ENCODE data around the gene HIKESHI.

Gene HIKESHI

DNA sequence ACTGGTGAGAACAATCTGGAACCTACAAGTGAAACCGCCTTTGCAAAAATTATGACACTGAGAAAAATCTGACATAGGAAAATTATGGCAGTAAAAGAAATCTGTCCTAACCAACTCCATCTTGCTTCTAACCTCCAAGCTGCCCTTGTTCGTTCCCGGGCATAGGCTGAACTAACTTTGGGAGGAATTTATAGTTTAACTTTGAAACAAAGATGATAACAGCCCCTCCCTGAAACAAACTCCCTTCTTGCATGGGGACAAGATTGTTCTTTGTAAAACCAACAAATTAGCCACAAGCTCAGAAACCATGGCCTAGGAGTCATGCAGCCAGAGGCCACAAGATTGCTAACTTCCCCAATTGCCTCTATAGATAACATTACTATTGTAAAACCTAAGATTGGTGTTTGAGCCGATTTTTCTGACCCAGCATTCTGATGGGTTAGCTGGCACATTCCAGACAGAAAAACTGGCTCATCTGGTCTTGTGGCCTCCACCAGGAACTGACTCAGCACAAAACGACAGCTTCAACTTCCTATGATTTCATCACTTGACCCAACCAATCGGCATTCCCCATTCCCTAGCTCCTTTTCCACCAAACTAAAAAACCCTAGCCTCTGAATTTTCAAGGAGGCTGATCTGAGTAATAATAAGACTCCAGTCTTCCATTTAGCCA, 69.0 kb downstream of the HIKESHI start:
- Histone ChIP-seq H3K36me3 (ENCODE audit: control insufficient read depth, insufficient read depth, low read length) (no peaks in the 10 kb centered on the region), H3K27me3 (ENCODE audit: control insufficient read depth, insufficient read depth, low read length, poor library complexity, severe bottlenecking) (no peaks in the 10 kb centered on the region), H3K4me3 (ENCODE audit: insufficient read depth, low read depth, low read length) (no peak overlapping the region), H3K27ac (ENCODE audit: insufficient read depth, low read depth, low read length, poor library complexity, severe bottlenecking) (no peak overlapping the region), H3K9me3 (ENCODE audit: control insufficient read depth, low read length) (no peaks in the 10 kb centered on the region), H3K4me1 (ENCODE audit: control insufficient read depth, insufficient read depth, low read length) (no peaks in the 10 kb centered on the region)
- 93 to 94% methylated on average over 6 of the region's 6 CpGs for WGBS, 2 experiments

DNA sequence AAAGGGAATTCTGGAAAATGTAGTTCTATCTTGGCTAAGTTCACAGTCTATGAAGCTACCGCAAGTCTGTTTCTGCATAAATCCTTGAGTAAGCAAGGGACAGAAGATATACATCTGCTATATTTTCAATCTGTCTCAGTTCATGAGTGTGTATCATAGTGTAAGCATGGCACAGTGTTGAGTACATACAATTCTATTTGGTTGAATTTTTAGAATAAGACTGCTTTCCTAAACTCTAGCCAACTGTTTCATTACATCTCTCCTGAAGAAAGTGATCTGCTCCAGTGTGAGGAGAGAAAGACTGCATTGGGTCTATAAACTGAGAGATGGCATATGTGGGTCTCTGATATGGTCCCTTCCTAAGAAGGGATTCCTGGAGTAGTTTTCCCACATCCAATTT, 70.0 kb downstream of the HIKESHI start:
- H3K27me3 ChIP-seq (ENCODE audit: control insufficient read depth, insufficient read depth, low read length, poor library complexity, severe bottlenecking) = no peaks in the 10 kb centered on the region
- no peaks in the 10 kb centered on the region for H3K9me3 ChIP-seq (ENCODE audit: control insufficient read depth, low read length)
- H3K36me3 ChIP-seq (ENCODE audit: control insufficient read depth, insufficient read depth, low read length) = no peaks in the 10 kb centered on the region
- H3K4me1 ChIP-seq (ENCODE audit: control insufficient read depth, insufficient read depth, low read length) = no peaks in the 10 kb centered on the region
- 100% methylated on average over 1 of the region's 1 CpG for WGBS, 2 experiments
- no peak overlapping the region for H3K27ac ChIP-seq (ENCODE audit: insufficient read depth, low read depth, low read length, poor library complexity, severe bottlenecking)
- no peak overlapping the region for H3K4me3 ChIP-seq (ENCODE audit: insufficient read depth, low read depth, low read length)

DNA sequence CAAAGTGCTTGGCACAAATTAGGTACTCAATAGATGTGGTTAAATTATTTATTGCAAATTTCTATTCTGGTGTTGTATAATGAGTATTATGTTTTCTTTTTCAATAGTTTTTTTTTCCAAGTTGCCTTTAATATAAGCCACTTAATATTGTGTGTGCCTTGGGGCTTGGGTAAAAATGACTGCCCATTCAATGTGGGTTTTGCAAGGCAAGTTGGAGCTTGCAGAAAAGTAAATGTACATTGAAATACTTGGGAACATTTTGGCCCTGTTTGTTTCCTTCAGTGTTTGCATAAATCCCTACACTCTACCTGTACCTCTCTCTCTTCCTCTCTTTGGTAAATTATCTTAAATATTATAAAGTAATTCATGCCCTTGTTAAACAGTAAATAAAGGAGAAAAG, 70.5 kb downstream of the HIKESHI start:
- Histone ChIP-seq H3K4me3 (ENCODE audit: insufficient read depth, low read depth, low read length) (no peak overlapping the region), H3K27ac (ENCODE audit: insufficient read depth, low read depth, low read length, poor library complexity, severe bottlenecking) (no peak overlapping the region), H3K27me3 (ENCODE audit: control insufficient read depth, insufficient read depth, low read length, poor library complexity, severe bottlenecking) (no peaks in the 10 kb centered on the region), H3K9me3 (ENCODE audit: control insufficient read depth, low read length) (no peaks in the 10 kb centered on the region), H3K36me3 (ENCODE audit: control insufficient read depth, insufficient read depth, low read length) (no peaks in the 10 kb centered on the region), H3K4me1 (ENCODE audit: control insufficient read depth, insufficient read depth, low read length) (no peaks in the 10 kb centered on the region)

DNA sequence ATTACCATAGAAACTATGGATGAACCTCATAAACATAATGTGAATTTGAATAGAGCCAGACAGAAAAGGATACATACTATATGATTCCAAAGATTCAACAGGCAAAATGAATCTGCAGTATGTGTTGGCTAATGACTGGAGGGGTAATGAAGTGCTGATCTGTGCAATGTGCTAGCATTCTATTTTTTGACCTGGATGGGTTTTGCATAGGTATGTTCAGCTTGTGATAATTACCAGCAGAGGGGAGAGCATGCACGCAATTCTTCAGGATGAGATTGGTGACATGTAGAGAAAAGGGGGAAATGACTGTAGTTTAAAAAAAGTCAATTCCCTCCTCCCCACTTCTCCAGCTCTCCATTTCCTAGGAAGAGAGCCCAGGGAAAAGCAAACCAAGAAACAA, 72.0 kb downstream of the HIKESHI start:
- no peaks in the 10 kb centered on the region for H3K27me3 ChIP-seq (ENCODE audit: control insufficient read depth, insufficient read depth, low read length, poor library complexity, severe bottlenecking)
- WGBS, 2 experiments = 75% methylated on average over 1 of the region's 1 CpG; no CpG with 5 or more reads in 1 of the 2 experiments
- peak overlapping the region; percentile 67 for H3K27ac ChIP-seq (ENCODE audit: insufficient read depth, low read depth, low read length, poor library complexity, severe bottlenecking)
- no peaks in the 10 kb centered on the region for H3K36me3 ChIP-seq (ENCODE audit: control insufficient read depth, insufficient read depth, low read length)
- H3K9me3 ChIP-seq (ENCODE audit: control insufficient read depth, low read length) = no peaks in the 10 kb centered on the region
- peak overlapping the region; percentile 1 for H3K4me3 ChIP-seq (ENCODE audit: insufficient read depth, low read depth, low read length)
- no peaks in the 10 kb centered on the region for H3K4me1 ChIP-seq (ENCODE audit: control insufficient read depth, insufficient read depth, low read length)

DNA sequence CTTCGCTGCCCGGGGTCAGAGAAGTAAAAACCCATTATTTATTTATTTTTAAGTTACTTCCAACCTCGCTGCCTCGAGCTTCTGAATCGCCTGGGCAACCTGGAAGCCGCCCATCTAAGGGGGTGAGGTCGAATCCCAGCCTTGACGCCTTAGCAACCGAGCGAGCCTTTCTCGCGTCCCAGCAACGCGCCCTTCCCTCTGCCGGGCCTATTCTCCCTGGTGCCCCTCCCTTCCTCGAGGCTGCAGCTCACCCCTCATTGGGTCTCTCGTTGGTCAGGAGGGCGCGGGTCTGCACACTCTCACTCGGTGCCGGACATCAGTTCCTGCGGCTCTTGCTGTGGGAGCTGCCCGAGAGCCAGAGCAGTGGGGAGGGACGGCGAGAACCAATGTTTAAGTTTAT, 72.5 kb downstream of the HIKESHI start, which contains the start of gene CCDC81:
Gene CCDC81 (plus strand): TSS at position 302 of the 400 bp plus-strand sequence. CDS start 277 bp downstream, outside the sequence.
- Histone ChIP-seq H3K27me3 (ENCODE audit: control insufficient read depth, insufficient read depth, low read length, poor library complexity, severe bottlenecking) (no peaks in the 10 kb centered on the region), H3K4me1 (ENCODE audit: control insufficient read depth, insufficient read depth, low read length) (no peaks in the 10 kb centered on the region), H3K36me3 (ENCODE audit: control insufficient read depth, insufficient read depth, low read length) (no peaks in the 10 kb centered on the region), H3K27ac (ENCODE audit: insufficient read depth, low read depth, low read length, poor library complexity, severe bottlenecking) (peak within 1 kb of the TSS; percentile 67), H3K4me3 (ENCODE audit: insufficient read depth, low read depth, low read length) (peak within 1 kb of the TSS; percentile 20), H3K9me3 (ENCODE audit: control insufficient read depth, low read length) (no peaks in the 10 kb centered on the region)
- WGBS, 2 experiments = 33% methylated on average over 25 of the region's 25 CpGs

DNA sequence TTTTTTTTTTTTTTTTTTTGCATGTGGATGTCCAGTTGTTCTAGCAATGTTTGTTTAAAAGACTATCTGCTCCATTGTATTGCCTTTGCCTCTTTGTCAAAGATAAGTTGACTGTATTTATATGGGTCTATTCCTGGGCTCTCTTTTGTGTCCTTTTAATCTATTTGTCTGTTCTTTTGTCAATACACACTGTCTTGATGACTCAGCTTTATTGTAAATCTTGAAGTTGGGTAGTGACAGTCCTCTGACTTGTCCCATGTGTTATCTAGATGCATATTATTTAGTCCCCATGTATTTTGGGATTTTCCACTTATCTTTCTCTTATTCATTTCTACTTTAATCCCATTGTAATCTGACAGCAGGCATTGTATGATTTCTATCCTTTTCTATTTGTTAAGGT, 75.9 kb downstream of the HIKESHI start:
- Histone ChIP-seq H3K4me3 (ENCODE audit: insufficient read depth, low read depth, low read length) (no peak overlapping the region), H3K4me1 (ENCODE audit: control insufficient read depth, insufficient read depth, low read length) (no peaks in the 10 kb centered on the region), H3K27me3 (ENCODE audit: control insufficient read depth, insufficient read depth, low read length, poor library complexity, severe bottlenecking) (no peaks in the 10 kb centered on the region)

DNA sequence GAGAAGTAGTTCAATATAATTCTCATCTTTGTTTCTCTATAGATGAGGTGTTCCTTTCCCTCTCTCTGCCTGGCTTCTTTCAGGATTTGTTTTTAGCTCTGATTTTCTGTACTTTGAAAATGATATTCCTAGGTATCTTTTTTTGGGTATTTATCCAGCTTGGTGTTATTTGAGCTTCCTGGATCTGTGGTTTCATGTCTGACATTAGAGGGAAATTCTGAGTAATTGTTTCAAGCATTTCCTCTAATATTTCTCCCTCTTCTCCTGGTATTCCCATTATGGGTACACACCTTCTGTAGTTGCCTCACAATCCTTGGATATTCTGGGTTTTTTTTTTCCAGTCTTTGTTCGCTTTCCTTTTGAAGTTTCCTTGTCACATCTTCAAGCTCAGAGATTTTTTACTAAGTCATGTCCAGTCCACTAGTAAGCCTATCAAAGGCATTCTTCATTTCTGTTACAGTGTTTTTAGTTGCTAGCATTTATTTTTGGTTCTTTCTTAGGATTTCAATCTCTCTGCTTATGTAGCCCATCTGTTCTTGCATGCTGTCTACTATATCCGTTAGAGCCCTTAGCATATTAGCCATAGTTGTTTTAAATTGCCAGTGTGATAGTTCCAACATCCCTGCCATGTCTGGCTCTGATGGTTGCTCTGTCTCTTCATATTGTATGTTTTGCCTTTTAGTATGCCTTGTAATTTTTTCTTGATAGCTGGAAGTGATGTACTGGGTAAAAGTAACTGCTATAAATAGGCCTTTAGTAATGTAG, 78.4 kb downstream of the HIKESHI start:
- Histone ChIP-seq H3K4me1 (ENCODE audit: control insufficient read depth, insufficient read depth, low read length) (no peaks in the 10 kb centered on the region), H3K27ac (ENCODE audit: insufficient read depth, low read depth, low read length, poor library complexity, severe bottlenecking) (no peak overlapping the region), H3K9me3 (ENCODE audit: control insufficient read depth, low read length) (no peaks in the 10 kb centered on the region), H3K36me3 (ENCODE audit: control insufficient read depth, insufficient read depth, low read length) (no peaks in the 10 kb centered on the region), H3K27me3 (ENCODE audit: control insufficient read depth, insufficient read depth, low read length, poor library complexity, severe bottlenecking) (no peaks in the 10 kb centered on the region), H3K4me3 (ENCODE audit: insufficient read depth, low read depth, low read length) (no peak overlapping the region)
- 95 to 100% methylated on average over 2 of the region's 2 CpGs for WGBS, 2 experiments

More for the DNA sequence above, 75.9 kb downstream of the HIKESHI start:
- Histone ChIP-seq H3K9me3 (ENCODE audit: control insufficient read depth, low read length) (no peaks in the 10 kb centered on the region), H3K36me3 (ENCODE audit: control insufficient read depth, insufficient read depth, low read length) (no peaks in the 10 kb centered on the region), H3K27ac (ENCODE audit: insufficient read depth, low read depth, low read length, poor library complexity, severe bottlenecking) (no peak overlapping the region)

DNA sequence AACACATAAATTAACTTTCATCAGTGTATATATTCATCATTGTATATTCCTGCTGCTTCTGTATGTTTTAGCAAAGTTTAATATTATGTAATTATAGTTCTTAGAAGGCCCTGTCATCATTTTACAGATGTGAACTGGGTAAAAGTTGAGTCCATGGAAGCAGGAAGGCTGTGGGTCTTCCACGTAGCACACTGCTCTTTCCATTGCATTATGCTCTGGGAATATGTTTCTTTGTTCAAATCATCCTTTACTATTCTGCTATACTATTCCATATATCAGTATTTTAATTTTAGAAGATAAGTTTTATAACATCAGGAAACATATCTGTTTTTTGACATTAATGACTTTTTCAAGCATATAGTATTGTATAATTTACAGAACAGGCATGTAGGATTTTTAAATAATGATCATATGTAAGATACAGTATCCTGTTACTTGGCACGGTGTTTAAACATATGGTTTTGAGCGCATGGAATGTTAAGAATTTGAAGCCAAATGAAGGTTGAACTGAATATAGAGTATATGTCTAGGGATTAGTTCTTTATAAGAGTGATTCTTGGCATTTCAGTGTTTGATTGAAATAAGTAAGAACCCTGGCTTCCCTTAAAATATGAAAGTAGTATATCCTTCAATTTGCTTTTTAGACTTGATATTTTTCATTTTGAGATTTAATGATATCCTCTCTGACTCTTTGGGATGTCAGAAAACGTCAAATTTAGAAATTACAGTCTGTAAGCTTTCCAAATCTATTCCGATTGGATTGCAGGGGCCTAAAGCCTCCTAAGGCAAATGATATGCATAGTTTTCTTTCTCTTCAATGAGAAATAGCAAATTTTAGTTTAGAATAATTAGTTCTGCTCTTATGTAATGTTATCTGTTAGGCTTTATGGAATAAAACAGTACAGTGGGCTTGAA, 81.3 kb downstream of the HIKESHI start:
- Histone ChIP-seq H3K9me3 (ENCODE audit: control insufficient read depth, low read length) (no peaks in the 10 kb centered on the region), H3K4me3 (ENCODE audit: insufficient read depth, low read depth, low read length) (no peak overlapping the region), H3K27ac (ENCODE audit: insufficient read depth, low read depth, low read length, poor library complexity, severe bottlenecking) (no peak overlapping the region), H3K4me1 (ENCODE audit: control insufficient read depth, insufficient read depth, low read length) (no peaks in the 10 kb centered on the region), H3K27me3 (ENCODE audit: control insufficient read depth, insufficient read depth, low read length, poor library complexity, severe bottlenecking) (no peaks in the 10 kb centered on the region), H3K36me3 (ENCODE audit: control insufficient read depth, insufficient read depth, low read length) (no peaks in the 10 kb centered on the region)
- WGBS, 2 experiments = 89 to 90% methylated on average over 5 of the region's 5 CpGs

DNA sequence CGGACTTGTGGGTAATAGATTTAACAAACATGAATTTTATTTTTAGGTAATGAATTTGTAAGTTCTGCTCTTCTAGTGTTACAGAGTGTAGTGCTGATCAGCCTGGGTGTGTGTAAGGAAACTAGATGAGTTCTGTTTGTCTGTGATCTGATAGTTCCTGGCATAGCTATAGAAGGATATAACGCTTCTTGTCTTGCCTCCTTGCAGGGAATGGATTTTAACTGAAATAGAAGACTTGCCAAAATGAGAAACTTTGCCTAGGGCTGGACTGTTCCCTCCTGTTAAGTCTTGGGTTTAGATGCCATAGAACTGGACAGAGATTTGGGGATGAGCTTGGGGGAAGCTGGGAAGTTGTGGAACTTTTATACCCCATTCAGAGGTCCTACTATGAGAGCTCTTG, 84.2 kb downstream of the HIKESHI start:
- H3K27me3 ChIP-seq (ENCODE audit: control insufficient read depth, insufficient read depth, low read length, poor library complexity, severe bottlenecking) = no peaks in the 10 kb centered on the region
- H3K9me3 ChIP-seq (ENCODE audit: control insufficient read depth, low read length) = no peaks in the 10 kb centered on the region
- no peak overlapping the region for H3K4me3 ChIP-seq (ENCODE audit: insufficient read depth, low read depth, low read length)
- no peaks in the 10 kb centered on the region for H3K4me1 ChIP-seq (ENCODE audit: control insufficient read depth, insufficient read depth, low read length)
- no peaks in the 10 kb centered on the region for H3K36me3 ChIP-seq (ENCODE audit: control insufficient read depth, insufficient read depth, low read length)
- 90 to 95% methylated on average over 2 of the region's 2 CpGs for WGBS, 2 experiments
- no peak overlapping the region for H3K27ac ChIP-seq (ENCODE audit: insufficient read depth, low read depth, low read length, poor library complexity, severe bottlenecking)

DNA sequence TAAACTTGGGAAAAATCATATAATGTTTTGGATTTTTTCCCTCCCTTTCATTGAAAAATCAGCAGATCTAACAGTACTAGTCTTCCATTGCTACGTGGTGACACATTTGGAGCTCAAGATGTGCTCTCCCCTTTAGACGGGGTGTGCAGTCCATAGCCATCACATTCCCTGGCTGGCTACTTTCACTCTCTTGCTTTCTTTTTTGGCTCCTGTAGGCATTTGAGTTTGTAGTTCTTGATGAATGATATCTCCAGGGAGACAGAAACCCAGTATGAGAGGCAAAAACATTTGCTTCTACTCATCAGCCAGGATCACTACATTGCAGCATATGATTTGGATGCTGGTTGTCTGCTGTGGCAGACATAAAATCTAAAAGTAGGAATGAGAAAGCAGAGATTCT, 84.7 kb downstream of the HIKESHI start:
- H3K27ac ChIP-seq (ENCODE audit: insufficient read depth, low read depth, low read length, poor library complexity, severe bottlenecking) = no peak overlapping the region

More for the DNA sequence above, 84.7 kb downstream of the HIKESHI start:
- H3K36me3 ChIP-seq (ENCODE audit: control insufficient read depth, insufficient read depth, low read length) = no peaks in the 10 kb centered on the region
- WGBS, 2 experiments = 90 to 99% methylated on average over 2 of the region's 2 CpGs
- no peaks in the 10 kb centered on the region for H3K4me1 ChIP-seq (ENCODE audit: control insufficient read depth, insufficient read depth, low read length)
- no peak overlapping the region for H3K4me3 ChIP-seq (ENCODE audit: insufficient read depth, low read depth, low read length)
- no peaks in the 10 kb centered on the region for H3K27me3 ChIP-seq (ENCODE audit: control insufficient read depth, insufficient read depth, low read length, poor library complexity, severe bottlenecking)
- H3K9me3 ChIP-seq (ENCODE audit: control insufficient read depth, low read length) = no peaks in the 10 kb centered on the region

All from ectodermal cell (in vitro differentiated cells).